ENCODE results near the gene CCDC57. TPM values are rescaled to one million over a fixed set of nuclear protein-coding genes. Genes with fewer than 3 reads are reported as not detected.

The CCDC57 gene
- total RNA-seq, 1 donor from 2014 or later, result 18.6 TPM

- DNase-seq, result no peak
Observed at GRCh38 chr17:82121660-82122629, 90.7 kb downstream of the CCDC57 start.

- no peak for DNase-seq
Observed at GRCh38 chr17:82121246-82121645, 91.4 kb downstream of the CCDC57 start.

GRCh38 chr17:82120148-82120547 lies 92.5 kb downstream of the CCDC57 start:
- DNase-seq, result no peak

- DNase-seq, result no peak
Observed at GRCh38 chr17:82118815-82119380, 93.7 kb downstream of the CCDC57 start.

GRCh38 chr17:82118168-82118814 lies 94.4 kb downstream of the CCDC57 start:
- DNase-seq, result no peak

GRCh38 chr17:82117139-82118090 lies 95.2 kb downstream of the CCDC57 start:
- DNase-seq, result no peak

- no peak for DNase-seq
Observed at GRCh38 chr17:82116246-82116645, 96.4 kb downstream of the CCDC57 start.

GRCh38 chr17:82114872-82115271 lies 97.8 kb downstream of the CCDC57 start:
- DNase-seq, result no peak

GRCh38 chr17:82114447-82114846 lies 98.2 kb downstream of the CCDC57 start:
- no peak for DNase-seq

- no peak for DNase-seq
Observed at GRCh38 chr17:82113941-82114340, 98.7 kb downstream of the CCDC57 start.

GRCh38 chr17:82113422-82113821 lies 99.2 kb downstream of the CCDC57 start:
- no peak for DNase-seq

- no peak for DNase-seq
Observed at GRCh38 chr17:82112914-82113311, 99.7 kb downstream of the CCDC57 start.

- no peak for DNase-seq
Observed at GRCh38 chr17:82112181-82112913, 100.3 kb downstream of the CCDC57 start.

GRCh38 chr17:82110298-82110697 lies 102.3 kb downstream of the CCDC57 start:
- no peak for DNase-seq

- no peak for DNase-seq
Observed at GRCh38 chr17:82108961-82109475, 103.6 kb downstream of the CCDC57 start.

- DNase-seq, result no peak
Observed at GRCh38 chr17:82108496-82108945, 104.1 kb downstream of the CCDC57 start.

- no peak for DNase-seq
Observed at GRCh38 chr17:82108038-82108437, 104.6 kb downstream of the CCDC57 start.

- DNase-seq, result no peak
Observed at GRCh38 chr17:82107341-82107860, 105.2 kb downstream of the CCDC57 start.

GRCh38 chr17:82106688-82107305 lies 105.8 kb downstream of the CCDC57 start:
- DNase-seq, result no peak
